ENCODE data around the gene SOWAHA. TPM values are rescaled to one million over a fixed set of nuclear protein-coding genes. Genes with fewer than 3 reads are reported as not detected.

Gene SOWAHA
- total RNA-seq, 1 donor from 2014 or later: not detected

- peak overlapping the region; percentile 94 for H3K4me3 Mint-ChIP-seq (ENCODE audit: unreplicated experiment)
- peaks cover 9% of the 10 kb centered on the region for H3K27me3 Mint-ChIP-seq (ENCODE audit: unreplicated experiment)
- H3K4me1 Mint-ChIP-seq (ENCODE audit: unreplicated experiment): peaks cover 23% of the 10 kb centered on the region
- no peak for TF ChIP-seq CTCF (IDR thresholded peaks at IDR 0.05)
- H3K27ac Mint-ChIP-seq (ENCODE audit: unreplicated experiment): peak overlapping the region; percentile 97
- peaks cover 10% of the 10 kb centered on the region for H3K36me3 Mint-ChIP-seq (ENCODE audit: unreplicated experiment)
- no peaks in the 10 kb centered on the region for H3K9me3 Mint-ChIP-seq (ENCODE audit: unreplicated experiment)
- no peak for DNase-seq (ENCODE audit: extremely low spot score, unreplicated experiment)
Measured at GRCh38 chr5:132865668-132866341, 52.7 kb downstream of the SOWAHA start.

Other genes with a start within 250 kb of the SOWAHA start
- gene IL13, start 155.1 kb upstream of the SOWAHA start, total RNA-seq: not detected in 2 replicates
- not detected in 2 replicates for gene IL4, start 139.3 kb upstream of the SOWAHA start, total RNA-seq
- 15.3 and 21.9 TPM in 2 replicates for gene KIF3A, start 75.8 kb upstream of the SOWAHA start, total RNA-seq
- gene CCNI2, start 65.9 kb upstream of the SOWAHA start, total RNA-seq: not detected in 2 replicates
- gene SEPTIN8, start 36.1 kb upstream of the SOWAHA start, total RNA-seq: 57.9 and 60.2 TPM in 2 replicates
- 3.2 and 4.5 TPM in 2 replicates for gene SHROOM1, start 17.3 kb downstream of the SOWAHA start, total RNA-seq
- gene GDF9, start 53.2 kb downstream of the SOWAHA start, total RNA-seq: 0.30 and 0.50 TPM in 2 replicates
- 371 and 387 TPM in 2 replicates for gene UQCRQ, start 53.3 kb downstream of the SOWAHA start, total RNA-seq
- gene LEAP2, start 60.4 kb downstream of the SOWAHA start, total RNA-seq: 0.78 and 0.91 TPM in 2 replicates
- gene AFF4, start 150.3 kb downstream of the SOWAHA start, total RNA-seq: 106 and 114 TPM in 2 replicates
- gene ZCCHC10, start 213.2 kb downstream of the SOWAHA start, total RNA-seq: 17.8 and 21.0 TPM in 2 replicates
- gene HSPA4, start 238.7 kb downstream of the SOWAHA start, total RNA-seq: 94.9 and 107 TPM in 2 replicates